Measurements from ENCODE around the gene CCDC92.

- TF ChIP-seq USF2 (IDR thresholded peaks at IDR 0.05): no peak
- TF ChIP-seq SMC3 (IDR thresholded peaks at IDR 0.05): no peak
- TF ChIP-seq CTCF (IDR thresholded peaks at IDR 0.05): no peak
- TF ChIP-seq BHLHE40 (IDR thresholded peaks at IDR 0.05; ENCODE audit: low read depth, low read length): no peak
- TF ChIP-seq RAD21 (conservative IDR thresholded peaks at IDR 0.05 in 1 of 2, IDR thresholded peaks at IDR 0.05 in 1 of 2): no peak
- no peak for TF ChIP-seq MYC (IDR thresholded peaks at IDR 0.05; ENCODE audit: borderline replicate concordance, low read length)
- no peak for TF ChIP-seq CEBPB (IDR thresholded peaks at IDR 0.05)
- TF ChIP-seq NPAS2 (CRISPR knock-in tag; IDR thresholded peaks at IDR 0.05; ENCODE audit: borderline replicate concordance): no peak
- TF ChIP-seq NR3C1 (IDR thresholded peaks at IDR 0.05): no peak
- TF ChIP-seq CBX2 (IDR thresholded peaks at IDR 0.05; ENCODE audit: borderline replicate concordance, low read depth): no peak
- no peak for TF ChIP-seq MAZ (IDR thresholded peaks at IDR 0.05; ENCODE audit: borderline replicate concordance, low read depth, low read length)
- TF ChIP-seq ZNF302 (CRISPR knock-in tag; IDR thresholded peaks at IDR 0.05): no peak
- TF ChIP-seq MAFK (IDR thresholded peaks at IDR 0.05; ENCODE audit: partially characterized antibody): no peak
- no peak for TF ChIP-seq RARB (CRISPR knock-in tag; IDR thresholded peaks at IDR 0.05)
Observed at GRCh38 chr12:123986374-123986965, 13.8 kb upstream of the CCDC92 start.

Data from A549 (cell line).